Measurements from ENCODE around the gene GLRX3. TPM values are rescaled to one million over a fixed set of nuclear protein-coding genes. Genes with fewer than 3 reads are reported as not detected.

GLRX3 gene
- total and polyA plus RNA-seq, 2 experiments from 2014 or later, result 141 to 201 TPM

GRCh38 chr10:130179640-130180039 is 43.4 kb downstream of the GLRX3 start:
- ATAC-seq (peak; percentile 86), DNase-seq (ENCODE audit: low spot score) (peak; percentile 90)
- H3K9me2 ChIP-seq (ENCODE audit: insufficient read depth), result no peaks in the 10 kb centered on the region
- no peak overlapping the region for H2AFZ ChIP-seq
- no peak overlapping the region for H3K4me2 ChIP-seq
- no peaks in the 10 kb centered on the region for H3K4me1 ChIP-seq (ENCODE audit: insufficient read depth)
- Mint-ChIP-seq H3K27me3 (ENCODE audit: insufficient read depth, low read depth, poor library complexity) (peaks cover under 1% of the 10 kb centered on the region), H3K4me1 (no peaks in the 10 kb centered on the region; the same call in 2 of the 3 replicates), H3K36me3 (ENCODE audit: low read depth) (peaks cover 59% of the 10 kb centered on the region), H3K4me3 (no peak overlapping the region), H3K27ac (no peak overlapping the region), H3K9me3 (no peaks in the 10 kb centered on the region)
- H3F3A ChIP-seq (replicated peaks; ENCODE audit: low read depth), result no peaks in the 10 kb centered on the region
- peaks cover 10% of the 10 kb centered on the region for H4K20me1 ChIP-seq (replicated peaks; ENCODE audit: insufficient read depth)
- H3K79me2 ChIP-seq (replicated peaks; ENCODE audit: insufficient read depth), result no peaks in the 10 kb centered on the region
- no peak overlapping the region for H3K27ac ChIP-seq (ENCODE audit: low read depth)
- H3K27me3 ChIP-seq (ENCODE audit: insufficient read depth), result no peaks in the 10 kb centered on the region
- TF ChIP-seq JUNB (IDR thresholded peaks at IDR 0.05; ENCODE audit: unreplicated experiment), result no peak
- TF ChIP-seq CTCF (conservative IDR thresholded peaks at IDR 0.05; ENCODE audit: low read depth in 2 of 2), result peak; percentile 71 to 78
- TF ChIP-seq ZNF114 (CRISPR knock-in tag; IDR thresholded peaks at IDR 0.05), result no peak
- no peak for TF ChIP-seq EZH2phosphoT487 (IDR thresholded peaks at IDR 0.05; ENCODE audit: unreplicated experiment)
- no peak for TF ChIP-seq EZH2 (IDR thresholded peaks at IDR 0.05; ENCODE audit: low read depth, unreplicated experiment)
- H3K36me3 ChIP-seq (ENCODE audit: insufficient read depth), result peaks cover 43% of the 10 kb centered on the region
- no peak overlapping the region for H3K4me3 ChIP-seq

GRCh38 chr10:130180416-130180815 is 44.2 kb downstream of the GLRX3 start:
- H3K9me2 ChIP-seq (ENCODE audit: insufficient read depth), result no peaks in the 10 kb centered on the region
- no peak for ATAC-seq
- H3K4me2 ChIP-seq, result no peak overlapping the region
- Mint-ChIP-seq H3K36me3 (ENCODE audit: low read depth) (peaks cover 59% of the 10 kb centered on the region), H3K4me1 (no peaks in the 10 kb centered on the region; the same call in 2 of the 3 replicates), H3K4me3 (no peak overlapping the region), H3K9me3 (no peaks in the 10 kb centered on the region), H3K27ac (no peak overlapping the region), H3K27me3 (ENCODE audit: insufficient read depth, low read depth, poor library complexity) (peaks cover 2% of the 10 kb centered on the region)
- no peak for DNase-seq (ENCODE audit: low spot score)
- no peaks in the 10 kb centered on the region for H3F3A ChIP-seq (replicated peaks; ENCODE audit: low read depth)
- H3K79me2 ChIP-seq (replicated peaks; ENCODE audit: insufficient read depth), result no peaks in the 10 kb centered on the region
- no peaks in the 10 kb centered on the region for H3K27me3 ChIP-seq (ENCODE audit: insufficient read depth)
- H4K20me1 ChIP-seq (replicated peaks; ENCODE audit: insufficient read depth), result peaks cover 9% of the 10 kb centered on the region
- H3K36me3 ChIP-seq (ENCODE audit: insufficient read depth), result peaks cover 40% of the 10 kb centered on the region
- no peaks in the 10 kb centered on the region for H3K4me1 ChIP-seq (ENCODE audit: insufficient read depth)
- no peak overlapping the region for H2AFZ ChIP-seq
- no peak overlapping the region for H3K27ac ChIP-seq (ENCODE audit: low read depth)
- no peak overlapping the region for H3K4me3 ChIP-seq
- no peak for TF ChIP-seq ETS1 (IDR thresholded peaks at IDR 0.05)
- TF ChIP-seq CTCF (conservative IDR thresholded peaks at IDR 0.05; ENCODE audit: low read depth in 2 of 2), result no peak
- no peak for TF ChIP-seq POLR2AphosphoS5 (IDR thresholded peaks at IDR 0.05; ENCODE audit: low read depth)
- no peak for TF ChIP-seq ZNF114 (CRISPR knock-in tag; IDR thresholded peaks at IDR 0.05)
- TF ChIP-seq EZH2 (IDR thresholded peaks at IDR 0.05; ENCODE audit: low read depth, unreplicated experiment), result no peak
- no peak for TF ChIP-seq EZH2phosphoT487 (IDR thresholded peaks at IDR 0.05; ENCODE audit: unreplicated experiment)
- no peak for TF ChIP-seq ZNF462 (CRISPR knock-in tag; IDR thresholded peaks at IDR 0.05)
- no peak for TF ChIP-seq NANOG (IDR thresholded peaks at IDR 0.05; ENCODE audit: borderline replicate concordance)
- TF ChIP-seq CREB1 (CRISPR knock-in tag; IDR thresholded peaks at IDR 0.05; ENCODE audit: low read depth), result no peak
- no peak for TF ChIP-seq STAT1 (IDR thresholded peaks at IDR 0.05; ENCODE audit: unreplicated experiment)
